ENCODE measurements around the gene IL1R2. TPM values are rescaled to one million over a fixed set of nuclear protein-coding genes. Genes with fewer than 3 reads are reported as not detected.

Gene IL1R2
- total RNA-seq, 2 experiments from 2014 or later = 10.3 to 10.5 TPM

DNA sequence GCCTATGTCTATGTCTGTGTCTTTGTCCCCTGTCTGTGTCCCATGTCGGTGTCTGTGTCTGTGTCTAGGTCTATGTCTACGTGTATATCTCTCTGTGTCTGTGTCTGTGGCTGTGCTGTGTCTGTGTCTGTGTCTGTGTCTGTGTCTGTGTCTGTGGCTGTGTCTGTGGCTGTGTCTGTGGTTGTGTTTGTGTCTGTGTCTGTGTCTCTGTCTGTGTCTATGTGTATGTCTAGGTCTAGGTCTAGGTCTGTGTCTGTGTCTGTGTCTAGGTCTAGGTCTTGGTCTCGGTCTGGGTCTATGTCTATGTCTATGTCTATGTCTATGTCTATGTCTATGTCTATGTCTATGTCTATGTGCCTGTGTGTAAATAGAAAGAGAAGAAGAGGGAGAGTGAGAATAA lies 11.9 kb downstream of the IL1R2 start:
- CTCF ChIA-PET = no interaction called here
- Mint-ChIP-seq H3K9me3 (no peaks in the 10 kb centered on the region), H3K36me3 (ENCODE audit: low read depth) (no peaks in the 10 kb centered on the region), H3K4me1 (ENCODE audit: low read depth) (peaks cover 35% of the 10 kb centered on the region), H3K4me3 (no peak overlapping the region), H3K27me3 (ENCODE audit: low read depth) (no peaks in the 10 kb centered on the region), H3K27ac (no peak overlapping the region)
- intact Hi-C loops (cut with micrococcal nuclease) = loop anchor here (5.0 kb wide), 2 partner anchors 286 to 654 kb away; no protein-coding TSS in a partner anchor
- DNase-seq = no peak

DNA sequence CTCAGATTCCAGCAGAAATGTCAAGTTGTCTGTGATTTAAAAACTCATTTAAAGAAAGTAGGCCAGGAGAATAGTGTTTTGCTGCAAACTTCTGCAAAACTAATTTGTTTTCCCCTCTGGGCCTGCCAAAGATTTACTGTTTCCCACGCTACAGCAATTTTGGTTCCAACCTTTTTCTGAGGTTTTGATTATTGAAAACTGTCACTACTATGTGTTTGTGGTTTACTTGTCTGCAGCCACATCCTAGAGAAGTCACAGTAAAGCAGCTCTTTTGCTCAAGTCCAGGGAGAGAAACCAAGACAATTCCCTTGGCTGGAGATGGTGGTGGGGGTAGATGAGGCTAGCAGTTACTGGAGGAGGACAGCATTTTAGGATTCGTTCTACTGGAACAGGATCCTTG lies 12.8 kb downstream of the IL1R2 start:
- Mint-ChIP-seq H3K36me3 (ENCODE audit: low read depth) (no peaks in the 10 kb centered on the region), H3K9me3 (no peaks in the 10 kb centered on the region), H3K27me3 (ENCODE audit: low read depth) (no peaks in the 10 kb centered on the region), H3K27ac (no peak overlapping the region), H3K4me3 (no peak overlapping the region), H3K4me1 (ENCODE audit: low read depth) (peaks cover 27% of the 10 kb centered on the region)
- DNase-seq = peak; percentile 23
- intact Hi-C loops (cut with micrococcal nuclease) = loop anchor here (5.0 kb wide), 2 partner anchors 287 to 653 kb away; no protein-coding TSS in a partner anchor
- CTCF ChIA-PET = interaction anchor here (0.6 to 5.4 kb wide), 8 partner anchors 8 to 432 kb away, joined by 3 to 54 read pairs (median 4); no protein-coding TSS in a partner anchor

DNA sequence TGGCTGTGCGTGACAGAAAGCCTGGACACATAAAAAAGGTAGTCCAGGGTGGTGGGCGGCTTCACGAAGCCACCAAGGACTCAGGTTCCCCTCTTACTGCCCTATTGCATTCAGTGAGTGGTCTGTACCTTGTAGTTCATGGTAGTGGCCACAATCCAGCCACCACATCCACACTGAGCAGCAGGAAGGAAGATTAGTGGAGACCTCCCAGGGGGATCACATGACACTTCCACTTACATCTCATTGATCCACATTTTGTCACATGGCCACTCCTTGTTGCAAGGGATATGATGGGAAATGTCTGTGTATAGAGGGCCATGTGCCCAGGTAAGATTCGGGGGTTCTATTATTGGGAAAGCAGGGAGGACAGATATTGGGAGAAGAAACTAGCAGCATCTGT lies 13.7 kb downstream of the IL1R2 start:
- H3K4me1 Mint-ChIP-seq (ENCODE audit: low read depth) = peaks cover 20% of the 10 kb centered on the region
- no peak overlapping the region for H3K4me3 Mint-ChIP-seq
- H3K9me3 Mint-ChIP-seq = no peaks in the 10 kb centered on the region
- intact Hi-C loops (cut with micrococcal nuclease) = loop anchor here (5.0 kb wide), 1 partner anchor 162 kb away; no protein-coding TSS in a partner anchor
- no peaks in the 10 kb centered on the region for H3K36me3 Mint-ChIP-seq (ENCODE audit: low read depth)
- H3K27me3 Mint-ChIP-seq (ENCODE audit: low read depth) = no peaks in the 10 kb centered on the region
- H3K27ac Mint-ChIP-seq = no peak overlapping the region
- CTCF ChIA-PET = interaction anchor here (0.7 to 5.4 kb wide), 23 partner anchors 15 to 663 kb away, joined by 3 to 54 read pairs (median 4); partner anchors contain the start of gene IL1R1
- no peak for DNase-seq

DNA sequence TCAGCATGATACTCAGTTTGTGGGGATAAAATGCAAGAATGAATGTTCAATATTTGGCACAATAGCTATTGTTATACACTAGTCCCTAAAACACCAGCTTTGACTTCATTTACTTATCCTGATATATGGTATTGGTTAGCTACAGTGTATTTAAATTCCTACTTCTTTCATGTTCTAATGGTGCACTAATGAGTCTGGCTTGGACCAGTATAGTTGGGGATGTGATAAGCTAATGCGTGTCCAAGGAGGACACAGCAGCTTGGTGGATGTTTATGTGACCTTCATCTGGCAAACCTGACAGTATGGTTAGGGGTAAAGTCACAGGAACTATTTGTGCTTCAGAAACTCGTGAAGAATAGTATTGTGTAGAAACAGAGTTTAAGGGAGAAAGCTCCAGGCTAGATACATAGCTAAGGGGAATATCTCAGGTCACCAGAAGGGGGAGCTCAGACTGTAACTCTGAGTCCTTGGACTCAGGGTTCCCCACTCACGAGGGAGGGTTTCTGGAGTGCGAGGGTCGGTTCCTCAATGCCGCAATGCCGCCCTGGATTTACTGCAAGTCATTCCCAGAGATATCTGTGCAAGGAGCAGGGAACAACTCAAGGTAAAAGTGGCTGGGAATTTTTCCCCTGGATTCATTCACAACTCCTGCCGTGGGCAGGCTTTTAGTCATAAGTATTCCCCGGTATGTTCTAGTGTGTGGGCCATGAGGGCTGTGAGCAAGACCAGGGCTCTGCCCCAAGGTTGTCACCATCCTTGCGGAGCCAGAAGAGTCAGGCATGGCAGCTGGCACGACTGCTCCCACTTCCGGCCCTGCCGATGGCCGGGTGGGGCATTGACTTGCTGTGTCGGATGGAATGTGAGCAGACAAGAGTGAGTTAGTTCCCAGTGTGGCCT lies 14.5 kb downstream of the IL1R2 start:
- DNase-seq = peak; percentile 68
- intact Hi-C loops (cut with micrococcal nuclease) = loop anchor here (1.0 to 5.0 kb wide), 2 partner anchors 161 to 234 kb away; no protein-coding TSS in a partner anchor
- Mint-ChIP-seq H3K36me3 (ENCODE audit: low read depth) (no peaks in the 10 kb centered on the region), H3K9me3 (no peaks in the 10 kb centered on the region), H3K4me1 (ENCODE audit: low read depth) (peaks cover 19% of the 10 kb centered on the region), H3K4me3 (no peak overlapping the region), H3K27ac (no peak overlapping the region), H3K27me3 (ENCODE audit: low read depth) (no peaks in the 10 kb centered on the region)
- CTCF ChIA-PET = interaction anchor here (0.5 to 5.4 kb wide), 37 partner anchors 9 to 664 kb away, joined by 3 to 54 read pairs (median 4); partner anchors contain the start of gene IL1R1

DNA sequence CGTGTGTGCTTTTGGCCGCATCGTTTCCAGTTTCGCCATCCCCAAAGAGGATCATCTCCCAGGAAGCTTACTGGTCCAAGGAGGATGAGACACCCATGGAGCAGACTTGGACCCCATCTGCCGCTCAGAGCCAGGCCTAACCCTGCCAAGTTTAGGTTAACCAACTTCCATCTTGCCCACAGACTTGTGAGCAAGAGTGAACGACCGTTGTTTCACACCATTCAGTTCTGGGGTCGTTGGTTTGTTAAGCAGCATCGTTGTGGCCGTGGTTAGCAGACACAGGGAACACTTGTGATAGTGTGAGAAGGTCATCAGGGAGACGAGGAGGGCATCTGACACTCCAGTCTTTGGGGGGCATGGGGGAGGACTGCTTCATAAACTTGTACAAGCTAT lies 15.1 kb downstream of the IL1R2 start:
- CTCF ChIA-PET = interaction anchor here (0.9 to 5.4 kb wide), 16 partner anchors 13 to 437 kb away, joined by 3 to 54 read pairs (median 4); no protein-coding TSS in a partner anchor
- H3K4me1 Mint-ChIP-seq (ENCODE audit: low read depth) = peaks cover 21% of the 10 kb centered on the region
- no peaks in the 10 kb centered on the region for H3K9me3 Mint-ChIP-seq
- no peaks in the 10 kb centered on the region for H3K36me3 Mint-ChIP-seq (ENCODE audit: low read depth)
- no peak overlapping the region for H3K27ac Mint-ChIP-seq
- intact Hi-C loops (cut with micrococcal nuclease) = loop anchor here (1.0 to 5.0 kb wide), 2 partner anchors 160 to 233 kb away; no protein-coding TSS in a partner anchor
- H3K4me3 Mint-ChIP-seq = no peak overlapping the region
- no peaks in the 10 kb centered on the region for H3K27me3 Mint-ChIP-seq (ENCODE audit: low read depth)
- no peak for DNase-seq

DNA sequence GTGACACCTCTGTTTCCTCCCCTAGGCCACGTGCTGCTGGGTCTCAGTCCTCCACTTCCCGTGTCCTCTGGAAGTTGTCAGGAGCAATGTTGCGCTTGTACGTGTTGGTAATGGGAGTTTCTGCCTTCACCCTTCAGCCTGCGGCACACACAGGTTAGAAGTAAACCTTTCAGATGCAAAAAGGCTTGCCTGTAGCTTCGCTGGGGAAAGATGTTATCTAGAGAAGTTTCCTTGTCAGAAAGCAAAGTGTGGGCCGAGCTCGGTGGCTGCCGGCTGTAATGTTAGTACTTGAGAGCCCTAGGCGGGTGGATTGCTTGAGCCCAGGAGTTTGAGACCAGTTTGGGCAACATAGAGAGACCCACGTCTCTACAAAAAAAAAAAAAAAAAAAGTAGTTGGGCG lies 16.7 kb downstream of the IL1R2 start:
- H3K4me1 Mint-ChIP-seq (ENCODE audit: low read depth) = peaks cover 35% of the 10 kb centered on the region
- no peak for DNase-seq
- CTCF ChIA-PET = interaction anchor here (1.0 to 5.4 kb wide), 5 partner anchors 9 to 232 kb away, joined by 3 to 54 read pairs (median 6); no protein-coding TSS in a partner anchor
- no peak overlapping the region for H3K4me3 Mint-ChIP-seq
- H3K36me3 Mint-ChIP-seq (ENCODE audit: low read depth) = peaks cover 5% of the 10 kb centered on the region
- H3K27me3 Mint-ChIP-seq (ENCODE audit: low read depth) = no peaks in the 10 kb centered on the region
- intact Hi-C loops (cut with micrococcal nuclease) = loop anchor here (5.0 kb wide), 1 partner anchor 159 kb away; no protein-coding TSS in a partner anchor
- H3K9me3 Mint-ChIP-seq = peaks cover 3% of the 10 kb centered on the region
- no peak overlapping the region for H3K27ac Mint-ChIP-seq

DNA sequence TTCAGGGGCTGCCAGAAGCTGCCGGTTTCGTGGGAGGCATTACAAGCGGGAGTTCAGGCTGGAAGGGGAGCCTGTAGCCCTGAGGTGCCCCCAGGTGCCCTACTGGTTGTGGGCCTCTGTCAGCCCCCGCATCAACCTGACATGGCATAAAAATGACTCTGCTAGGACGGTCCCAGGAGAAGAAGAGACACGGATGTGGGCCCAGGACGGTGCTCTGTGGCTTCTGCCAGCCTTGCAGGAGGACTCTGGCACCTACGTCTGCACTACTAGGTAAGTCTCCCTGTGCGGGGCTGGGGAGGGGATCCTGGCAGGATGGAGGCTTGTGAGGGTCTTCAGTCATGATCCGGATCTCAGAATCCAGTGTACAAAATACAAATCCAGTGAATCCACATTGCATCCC lies 17.8 kb downstream of the IL1R2 start:
- intact Hi-C loops (cut with micrococcal nuclease) = loop anchor here (5.0 kb wide), 1 partner anchor 158 kb away; no protein-coding TSS in a partner anchor
- CTCF ChIA-PET = interaction anchor here (1.0 to 5.4 kb wide), 2 partner anchors 11 to 231 kb away, joined by 6 to 54 read pairs; no protein-coding TSS in a partner anchor
- H3K9me3 Mint-ChIP-seq = peaks cover 7% of the 10 kb centered on the region
- DNase-seq = no peak
- H3K4me1 Mint-ChIP-seq (ENCODE audit: low read depth) = peaks cover 45% of the 10 kb centered on the region
- no peak overlapping the region for H3K4me3 Mint-ChIP-seq
- no peak overlapping the region for H3K27ac Mint-ChIP-seq
- H3K27me3 Mint-ChIP-seq (ENCODE audit: low read depth) = no peaks in the 10 kb centered on the region
- peaks cover 9% of the 10 kb centered on the region for H3K36me3 Mint-ChIP-seq (ENCODE audit: low read depth)

DNA sequence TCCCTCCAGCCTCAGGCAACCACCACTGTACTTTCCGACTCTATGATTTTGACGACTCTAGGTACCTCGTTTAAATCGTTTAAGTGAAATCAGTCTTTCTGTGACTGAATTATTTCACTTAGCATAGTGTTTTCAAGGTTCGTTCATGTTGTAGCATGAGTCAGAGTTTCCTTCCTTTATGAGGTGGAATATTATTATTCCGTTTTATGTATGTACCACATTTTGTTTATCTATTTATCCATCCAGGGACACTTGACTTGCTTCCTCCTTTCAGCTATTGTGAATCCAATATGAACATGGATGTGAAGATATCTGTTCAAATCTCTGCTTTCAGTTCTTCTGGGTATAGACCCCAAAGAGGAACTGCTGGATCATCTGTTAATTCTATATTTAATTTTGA lies 19.1 kb downstream of the IL1R2 start:
- Mint-ChIP-seq H3K27ac (peak overlapping the region; percentile 59), H3K9me3 (peaks cover 7% of the 10 kb centered on the region), H3K4me3 (no peak overlapping the region), H3K4me1 (ENCODE audit: low read depth) (peaks cover 45% of the 10 kb centered on the region), H3K27me3 (ENCODE audit: low read depth) (no peaks in the 10 kb centered on the region), H3K36me3 (ENCODE audit: low read depth) (peaks cover 9% of the 10 kb centered on the region)
- DNase-seq = no peak
- CTCF ChIA-PET = interaction anchor here (0.7 to 4.9 kb wide), 3 partner anchors 10 to 11 kb away, joined by 3 to 37 read pairs (median 5); no protein-coding TSS in a partner anchor
- intact Hi-C loops (cut with micrococcal nuclease) = no loop called here

DNA sequence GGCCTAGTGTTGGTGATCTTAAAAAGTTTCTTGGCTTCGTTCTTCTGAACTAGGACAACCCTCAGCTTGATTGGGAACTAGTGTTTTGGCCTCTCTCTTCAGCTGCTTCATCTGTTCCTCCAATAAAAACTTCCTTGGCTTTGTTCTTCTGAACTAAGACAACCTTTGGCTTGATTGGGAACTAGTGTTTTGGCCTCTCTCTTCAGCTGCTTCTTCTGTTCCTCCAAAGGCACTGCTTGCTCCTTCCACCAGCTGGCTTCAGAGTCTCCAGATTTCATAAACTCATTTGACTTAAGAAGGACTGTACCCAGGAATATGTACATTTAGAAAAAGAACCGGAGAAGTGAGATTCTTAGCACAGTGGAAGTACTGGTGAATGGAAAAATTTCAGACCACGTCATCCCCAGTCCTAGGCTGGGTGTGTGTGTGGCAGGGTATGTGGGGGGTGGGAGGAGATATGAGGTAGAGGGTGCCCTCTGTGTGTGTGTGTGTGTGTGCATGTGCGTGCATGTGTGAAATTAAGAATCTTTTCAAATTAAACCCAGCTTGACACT lies 20.4 kb downstream of the IL1R2 start:
- intact Hi-C loops (cut with micrococcal nuclease) = no loop called here
- Mint-ChIP-seq H3K4me3 (no peak overlapping the region), H3K36me3 (ENCODE audit: low read depth) (peaks cover 9% of the 10 kb centered on the region), H3K27ac (peak overlapping the region; percentile 34), H3K4me1 (ENCODE audit: low read depth) (peaks cover 37% of the 10 kb centered on the region), H3K9me3 (peaks cover 7% of the 10 kb centered on the region), H3K27me3 (ENCODE audit: low read depth) (no peaks in the 10 kb centered on the region)
- DNase-seq = no peak
- CTCF ChIA-PET = interaction anchor here (0.9 to 4.9 kb wide), 8 partner anchors 8 to 239 kb away, joined by 3 to 37 read pairs (median 6); no protein-coding TSS in a partner anchor

DNA sequence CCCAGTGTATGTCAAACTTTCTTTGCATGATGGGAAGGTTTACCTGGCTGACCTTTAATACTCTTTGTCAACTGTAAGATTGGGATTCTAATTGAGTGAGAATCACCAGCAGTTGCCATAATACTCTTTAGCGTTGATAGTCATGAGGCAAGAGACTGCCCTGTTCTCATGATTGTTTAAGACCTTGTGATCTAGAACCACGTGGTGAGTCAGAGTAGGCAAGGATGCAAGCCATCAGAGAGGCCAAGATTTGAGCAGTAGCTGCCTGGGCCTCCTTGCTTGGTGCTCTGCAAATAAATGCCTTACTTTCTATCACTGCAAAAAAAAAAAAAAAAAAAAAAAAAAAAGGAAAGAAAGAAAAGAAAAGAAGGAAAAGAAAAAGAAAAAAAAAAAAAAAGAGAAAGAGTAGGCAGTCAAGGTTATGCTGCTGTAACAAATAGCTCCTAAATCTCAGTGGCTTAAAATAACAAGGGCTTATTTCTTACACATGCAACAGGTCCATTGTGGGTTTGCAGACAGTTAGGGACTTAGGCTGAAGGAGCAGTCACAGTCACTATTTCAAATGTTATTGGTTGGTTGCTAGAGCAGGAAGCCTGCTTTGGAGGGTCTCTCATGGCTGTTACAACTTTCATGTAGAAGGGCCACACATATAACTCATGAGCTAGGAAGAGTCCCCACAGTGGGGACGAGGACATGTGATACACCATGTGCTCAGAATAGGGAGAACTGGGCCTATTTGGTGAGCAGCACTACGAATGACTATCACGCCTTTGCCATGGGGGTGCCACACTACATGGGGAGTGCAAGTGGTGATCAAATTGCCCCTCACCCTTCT lies 21.7 kb downstream of the IL1R2 start:
- CTCF ChIA-PET = interaction anchor here (0.6 to 4.9 kb wide), 9 partner anchors 13 to 595 kb away, joined by 3 to 37 read pairs (median 3); no protein-coding TSS in a partner anchor
- peak; percentile 44 for DNase-seq
- peaks cover 7% of the 10 kb centered on the region for H3K9me3 Mint-ChIP-seq
- H3K27me3 Mint-ChIP-seq (ENCODE audit: low read depth) = no peaks in the 10 kb centered on the region
- no peak overlapping the region for H3K4me3 Mint-ChIP-seq
- intact Hi-C loops (cut with micrococcal nuclease) = loop anchor here (1.0 kb wide), 3 partner anchors 11 to 15 kb away; no protein-coding TSS in a partner anchor
- peaks cover 9% of the 10 kb centered on the region for H3K36me3 Mint-ChIP-seq (ENCODE audit: low read depth)
- peak overlapping the region; percentile 69 for H3K27ac Mint-ChIP-seq
- H3K4me1 Mint-ChIP-seq (ENCODE audit: low read depth) = peaks cover 37% of the 10 kb centered on the region

DNA sequence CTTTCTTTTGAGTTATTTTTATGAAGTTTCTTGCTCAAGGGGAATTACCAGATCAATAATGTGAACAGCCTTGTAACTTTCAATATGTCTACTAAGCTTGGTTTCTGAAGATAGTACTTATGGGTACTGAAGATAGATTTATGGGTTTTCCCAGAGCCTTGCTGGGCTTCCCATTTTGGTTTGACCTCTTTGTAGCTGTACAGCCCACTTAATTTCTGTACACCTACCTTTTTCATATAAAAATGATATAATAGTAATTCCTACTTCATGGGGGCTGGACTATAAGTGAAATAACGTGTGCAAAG lies 22.2 kb downstream of the IL1R2 start:
- Mint-ChIP-seq H3K27ac (peak overlapping the region; percentile 69), H3K36me3 (ENCODE audit: low read depth) (peaks cover 9% of the 10 kb centered on the region), H3K27me3 (ENCODE audit: low read depth) (no peaks in the 10 kb centered on the region), H3K4me1 (ENCODE audit: low read depth) (peaks cover 42% of the 10 kb centered on the region), H3K4me3 (no peak overlapping the region), H3K9me3 (peaks cover 7% of the 10 kb centered on the region)
- DNase-seq = no peak
- intact Hi-C loops (cut with micrococcal nuclease) = loop anchor here (1.0 kb wide), 2 partner anchors 14 to 15 kb away; no protein-coding TSS in a partner anchor
- CTCF ChIA-PET = interaction anchor here (0.8 to 4.9 kb wide), 9 partner anchors 14 to 596 kb away, joined by 3 to 37 read pairs (median 4); no protein-coding TSS in a partner anchor
